Smooth muscle cell of the pulmonary artery (primary cell): Measurements from ENCODE around the gene NAA80. TPM values are rescaled to one million over a fixed set of nuclear protein-coding genes. Genes with fewer than 3 reads are reported as not detected.

ENCODE experiments used
- total RNA-seq: library from RNA; depleted of rRNA; stranded (reverse); fragments of >200 nt; gene quantifications from 2 replicates; pipeline ENCODE4 v1.2.3, GENCODE V29; 2014

NAA80 gene, protein sequence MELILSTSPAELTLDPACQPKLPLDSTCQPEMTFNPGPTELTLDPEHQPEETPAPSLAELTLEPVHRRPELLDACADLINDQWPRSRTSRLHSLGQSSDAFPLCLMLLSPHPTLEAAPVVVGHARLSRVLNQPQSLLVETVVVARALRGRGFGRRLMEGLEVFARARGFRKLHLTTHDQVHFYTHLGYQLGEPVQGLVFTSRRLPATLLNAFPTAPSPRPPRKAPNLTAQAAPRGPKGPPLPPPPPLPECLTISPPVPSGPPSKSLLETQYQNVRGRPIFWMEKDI
- 3.5 and 5.4 TPM in 2 replicates for total RNA-seq

GRCh38 chr3:50298836-50299637, at the start of gene NAA80, which contains the start of gene HYAL3:
Gene NAA80 (minus strand): TSS chr3:50299405. CDS start chr3:50297463, 1,942 bp downstream.
Gene HYAL3 (minus strand): TSS chr3:50299405. CDS start chr3:50295602, 3,803 bp downstream.

DNA sequence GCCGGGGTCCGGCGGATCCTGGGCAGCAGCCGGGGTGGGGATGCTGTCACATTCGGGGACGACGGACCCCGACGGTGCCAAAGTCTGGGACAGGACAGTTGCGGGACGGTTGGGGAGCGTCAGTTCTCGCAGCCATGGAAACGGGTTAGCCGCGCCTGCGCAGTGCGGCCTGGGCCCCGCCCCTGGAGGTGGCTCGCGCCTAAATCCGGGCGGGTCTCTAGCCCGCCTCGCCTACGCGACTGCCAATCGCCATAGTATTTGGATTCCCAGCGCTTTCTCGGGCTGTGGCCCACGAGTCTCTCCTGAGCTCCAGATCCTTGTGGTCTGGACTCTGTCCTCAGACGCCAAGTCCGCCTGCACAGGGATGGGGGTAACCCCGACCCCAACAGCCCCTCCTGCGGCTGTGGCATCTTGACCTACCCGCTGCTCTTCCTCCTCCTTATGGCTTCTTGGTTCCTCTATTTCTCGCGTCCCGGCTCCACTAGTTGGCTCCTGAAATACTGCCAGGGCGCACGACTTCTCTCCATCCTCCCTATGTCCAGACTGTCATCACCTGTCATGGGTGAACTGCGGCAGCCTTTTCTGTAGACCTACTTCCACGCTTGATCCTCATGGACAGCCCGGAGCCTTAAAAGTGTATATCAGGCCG, 46.5 kb upstream of the NAA80 start, which contains the start of gene ZMYND10:
Gene ZMYND10 (minus strand): TSS at position 147 of the 649 bp plus-strand sequence. CDS start 153 bp downstream, outside the sequence.

DNA sequence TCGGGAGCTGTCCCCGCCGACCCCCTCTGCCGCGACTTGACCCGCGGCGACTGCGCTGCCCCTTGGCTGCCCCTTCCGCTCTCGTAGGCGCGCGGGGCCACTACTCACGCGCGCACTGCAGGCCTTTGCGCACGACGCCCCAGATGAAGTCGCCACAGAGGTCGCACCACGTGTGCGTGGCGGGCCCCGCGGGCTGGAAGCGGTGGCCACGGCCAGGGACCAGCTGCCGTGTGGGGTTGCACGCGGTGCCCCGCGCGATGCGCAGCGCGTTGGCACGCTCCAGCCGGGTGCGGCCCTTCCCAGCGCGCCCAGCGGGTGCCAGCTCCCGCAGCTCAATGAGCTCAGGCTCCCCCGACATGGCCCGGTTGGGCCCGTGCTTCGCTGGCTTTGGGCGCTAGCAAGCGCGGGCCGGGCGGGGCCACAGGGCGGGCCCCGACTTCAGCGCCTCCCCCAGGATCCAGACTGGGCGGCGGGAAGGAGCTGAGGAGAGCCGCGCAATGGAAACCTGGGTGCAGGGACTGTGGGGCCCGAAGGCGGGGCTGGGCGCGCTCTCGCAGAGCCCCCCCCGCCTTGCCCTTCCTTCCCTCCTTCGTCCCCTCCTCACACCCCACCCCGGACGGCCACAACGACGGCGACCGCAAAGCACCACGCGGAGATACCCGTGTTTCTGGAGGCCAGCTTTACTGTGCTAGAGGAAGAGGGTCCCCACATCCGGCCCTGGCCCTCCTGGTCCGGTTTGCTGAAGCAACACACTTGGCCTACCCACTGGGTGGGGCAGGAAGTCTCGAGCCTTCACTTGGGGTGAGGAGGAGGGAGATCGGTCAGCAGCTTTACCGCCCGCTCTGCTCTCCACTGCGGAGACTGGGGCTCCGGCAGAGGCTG, 41.5 kb upstream of the NAA80 start, which contains the start of gene RASSF1:
Gene RASSF1 (minus strand): TSS at position 389 of the 882 bp plus-strand sequence. CDS start 31 bp downstream, at position 358.

GRCh38 chr3:50327943-50328691, 28.9 kb upstream of the NAA80 start, which contains the start of gene TUSC2:
Gene TUSC2 (minus strand): TSS chr3:50328223. CDS start chr3:50328099, 124 bp downstream.

DNA sequence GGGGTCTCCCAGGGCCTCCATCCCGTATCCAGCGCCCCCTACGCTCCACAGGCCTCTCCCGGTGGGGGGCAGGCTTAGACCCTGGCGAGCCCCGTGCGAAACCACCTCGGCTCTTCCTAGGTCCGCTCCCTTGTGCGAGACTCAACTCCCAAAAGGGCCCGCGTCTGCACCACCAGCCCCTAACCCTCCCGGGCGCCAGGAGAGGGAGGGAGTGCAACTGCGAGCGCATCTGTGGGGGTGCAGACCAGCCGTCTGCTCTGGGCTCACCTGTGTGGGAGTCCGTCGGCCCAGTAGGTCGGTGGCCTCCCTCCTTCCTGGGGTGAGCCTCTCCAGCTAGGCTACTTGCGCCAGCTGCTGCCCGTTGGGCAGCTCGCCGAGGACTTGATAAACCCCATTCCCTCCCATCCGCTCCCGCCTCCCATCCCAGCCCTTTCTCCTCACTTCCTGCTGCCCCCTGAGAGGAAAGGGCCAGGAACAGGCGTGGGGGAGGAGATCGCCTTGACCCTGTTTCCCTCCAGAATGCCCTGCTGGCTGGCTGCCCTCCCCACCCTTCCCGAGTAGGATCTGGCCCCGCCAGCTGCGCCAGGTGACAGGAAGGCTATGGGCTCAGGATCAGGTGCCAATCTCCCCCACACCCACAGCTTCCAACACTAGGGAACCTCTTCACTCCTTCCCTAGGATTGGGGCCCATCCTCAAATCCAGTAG, 23.3 kb upstream of the NAA80 start, which contains the start of gene HYAL2:
Gene HYAL2 (minus strand): TSS at position 360 of the 706 bp plus-strand sequence. CDS start 2,256 bp downstream, outside the sequence.

GRCh38 chr3:50303013-50303815, 4.0 kb upstream of the NAA80 start, which contains the start of gene HYAL1:
Gene HYAL1 (minus strand): TSS chr3:50303574. CDS start chr3:50302956, 618 bp downstream.

DNA sequence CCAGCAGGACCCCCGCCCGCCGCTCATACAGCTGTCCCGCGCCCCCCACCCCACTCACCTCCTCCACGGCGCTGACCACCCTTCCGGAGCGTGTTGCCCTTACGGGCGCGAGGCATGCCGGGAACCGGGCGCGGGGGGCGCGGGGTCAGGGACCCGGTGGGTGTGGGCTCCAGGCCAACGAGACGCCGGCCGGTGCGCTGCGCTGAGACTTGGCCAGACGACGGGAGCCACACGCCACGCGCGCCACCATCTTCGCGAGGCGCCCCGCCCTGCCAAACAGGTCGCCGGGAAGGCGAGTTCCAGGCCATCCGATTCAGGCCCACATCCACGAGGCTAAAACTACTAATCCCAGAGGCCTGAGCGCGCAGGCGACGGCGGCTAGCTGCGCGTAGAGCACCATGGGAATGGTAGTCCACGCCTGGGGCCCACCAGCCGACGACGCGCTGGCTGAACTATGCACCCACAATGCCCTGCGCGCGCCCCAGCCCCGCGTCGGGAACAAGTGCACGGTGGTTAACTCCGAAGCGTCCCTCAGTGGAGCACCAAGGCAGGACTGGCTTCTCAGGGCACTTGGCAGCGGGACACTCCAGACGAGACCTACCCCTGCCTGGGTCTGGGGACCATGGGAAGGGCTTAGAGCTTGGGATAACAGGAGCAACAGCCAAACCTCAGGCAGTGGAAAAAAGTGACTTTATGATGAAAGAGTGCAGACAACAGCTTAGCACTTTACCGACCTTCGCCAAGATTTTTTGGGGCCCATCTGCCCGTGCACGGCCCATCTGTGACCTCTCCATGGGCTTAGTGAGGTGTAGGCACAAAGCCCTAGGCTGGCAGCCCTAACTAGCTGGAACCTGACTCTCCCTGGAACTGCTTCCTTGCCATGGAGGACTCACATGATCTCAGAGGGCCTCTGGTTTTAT, 6.8 kb downstream of the NAA80 start, which contains the start of gene IFRD2:
Gene IFRD2 (minus strand): TSS at position 271 of the 920 bp plus-strand sequence. CDS start 155 bp downstream, at position 116.

DNA sequence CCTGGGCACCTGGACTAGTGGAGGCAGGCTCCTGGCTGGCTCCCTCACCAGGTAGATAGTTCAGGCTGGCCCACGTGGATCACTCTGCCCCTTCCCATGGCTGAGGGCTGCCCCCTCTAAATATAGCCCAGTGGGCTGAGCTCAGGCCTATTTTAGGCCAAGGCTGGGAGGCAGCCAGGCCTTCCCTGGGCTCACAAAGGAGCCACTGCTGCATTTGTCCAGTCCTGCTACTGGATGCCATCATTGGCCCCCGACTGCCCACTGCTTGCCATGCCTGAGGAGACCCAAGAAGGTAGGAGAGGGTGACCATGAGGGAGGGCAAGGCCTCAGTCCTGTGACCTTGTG, 20.4 kb downstream of the NAA80 start, which contains the start of gene LSMEM2:
Gene LSMEM2 (plus strand): TSS at position 208 of the 345 bp plus-strand sequence. CDS start 27 bp downstream, at position 235.

DNA sequence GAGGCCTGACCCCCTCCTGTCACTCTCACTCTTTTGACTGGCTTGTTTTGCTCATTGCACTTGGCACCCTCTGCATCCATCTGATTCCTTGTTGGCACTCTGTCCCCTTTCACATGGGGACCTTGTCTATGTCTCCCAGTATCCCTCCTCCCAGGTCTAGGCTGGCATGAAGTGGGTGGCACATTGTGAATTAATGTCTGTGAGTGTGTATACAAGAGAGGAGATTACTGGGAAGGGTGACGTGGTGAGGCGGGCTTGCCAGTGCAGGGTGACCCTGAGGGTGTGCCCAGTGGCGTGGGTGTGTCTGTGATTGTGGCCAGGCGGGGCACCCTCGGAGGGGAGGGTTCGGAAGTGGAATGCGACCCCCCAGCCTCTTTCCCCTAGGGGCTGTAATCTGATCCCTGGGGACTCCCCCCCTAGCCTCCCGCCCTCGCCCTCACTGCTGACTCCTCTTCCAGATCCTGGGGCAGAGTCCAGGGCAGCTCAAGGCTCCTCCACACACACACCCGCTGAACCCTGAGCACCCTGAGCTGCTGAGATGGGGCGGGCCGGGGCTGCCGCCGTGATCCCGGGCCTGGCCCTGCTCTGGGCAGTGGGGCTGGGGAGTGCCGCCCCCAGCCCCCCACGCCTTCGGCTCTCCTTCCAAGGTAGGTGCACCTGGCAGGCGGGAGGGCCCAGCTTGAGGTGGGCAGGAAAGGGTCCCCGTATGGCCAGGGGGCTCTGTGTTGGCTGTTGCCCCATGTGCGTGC, 30.3 kb downstream of the NAA80 start, which contains the start of gene SEMA3B:
Gene SEMA3B (plus strand): TSS at position 445 of the 749 bp plus-strand sequence. CDS start 94 bp downstream, at position 539.

Other genes starting within 250 kb of the NAA80 start
- gene RBM5, start 210.5 kb downstream of the NAA80 start, total RNA-seq, result 120 and 131 TPM in 2 replicates
- 18.6 and 31.0 TPM in 2 replicates for gene SEMA3F, start 144.1 kb downstream of the NAA80 start, total RNA-seq
- not detected in 2 replicates for gene GNAT1, start 107.8 kb downstream of the NAA80 start, total RNA-seq
- gene SLC38A3, start 94.1 kb downstream of the NAA80 start, total RNA-seq, result not detected in 2 replicates
- gene GNAI2, start 63.2 kb downstream of the NAA80 start, total RNA-seq, result 286 and 323 TPM in 2 replicates
- gene SEMA3B, start 30.3 kb downstream of the NAA80 start, total RNA-seq, result 17.2 and 25.6 TPM in 2 replicates
- gene LSMEM2, start 20.3 kb downstream of the NAA80 start, total RNA-seq, result not detected in 2 replicates
- gene IFRD2, start 7.0 kb downstream of the NAA80 start, total RNA-seq, result 53.4 and 85.1 TPM in 2 replicates
- gene HYAL3, start within 50 bp of the NAA80 start, total RNA-seq, result 10.6 and 10.8 TPM in 2 replicates
- 0.89 and 2.5 TPM in 2 replicates for gene HYAL1, start 4.2 kb upstream of the NAA80 start, total RNA-seq
- gene HYAL2, start 23.3 kb upstream of the NAA80 start, total RNA-seq, result 64.6 and 107 TPM in 2 replicates
- gene TUSC2, start 28.8 kb upstream of the NAA80 start, total RNA-seq, result 14.5 and 18.3 TPM in 2 replicates
- gene RASSF1, start 41.4 kb upstream of the NAA80 start, total RNA-seq, result 34.3 and 37.3 TPM in 2 replicates
- gene ZMYND10, start 46.3 kb upstream of the NAA80 start, total RNA-seq, result 0.91 and 1.1 TPM in 2 replicates
- 18.4 and 20.1 TPM in 2 replicates for gene NPRL2, start 51.4 kb upstream of the NAA80 start, total RNA-seq
- gene CYB561D2, start 51.5 kb upstream of the NAA80 start, total RNA-seq, result 31.0 and 32.3 TPM in 2 replicates
- gene TMEM115, start 60.1 kb upstream of the NAA80 start, total RNA-seq, result 53.0 and 54.7 TPM in 2 replicates
- 0.07 TPM in 2 replicates for gene CACNA2D2, start 204.2 kb upstream of the NAA80 start, total RNA-seq